ENCODE data around the gene TACR3. TPM values are rescaled to one million over a fixed set of nuclear protein-coding genes. Genes with fewer than 3 reads are reported as not detected.

TACR3 gene, protein sequence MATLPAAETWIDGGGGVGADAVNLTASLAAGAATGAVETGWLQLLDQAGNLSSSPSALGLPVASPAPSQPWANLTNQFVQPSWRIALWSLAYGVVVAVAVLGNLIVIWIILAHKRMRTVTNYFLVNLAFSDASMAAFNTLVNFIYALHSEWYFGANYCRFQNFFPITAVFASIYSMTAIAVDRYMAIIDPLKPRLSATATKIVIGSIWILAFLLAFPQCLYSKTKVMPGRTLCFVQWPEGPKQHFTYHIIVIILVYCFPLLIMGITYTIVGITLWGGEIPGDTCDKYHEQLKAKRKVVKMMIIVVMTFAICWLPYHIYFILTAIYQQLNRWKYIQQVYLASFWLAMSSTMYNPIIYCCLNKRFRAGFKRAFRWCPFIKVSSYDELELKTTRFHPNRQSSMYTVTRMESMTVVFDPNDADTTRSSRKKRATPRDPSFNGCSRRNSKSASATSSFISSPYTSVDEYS
- total RNA-seq (2022; extraction: Qiagen RNA extraction): not detected in 5 replicates

DNA sequence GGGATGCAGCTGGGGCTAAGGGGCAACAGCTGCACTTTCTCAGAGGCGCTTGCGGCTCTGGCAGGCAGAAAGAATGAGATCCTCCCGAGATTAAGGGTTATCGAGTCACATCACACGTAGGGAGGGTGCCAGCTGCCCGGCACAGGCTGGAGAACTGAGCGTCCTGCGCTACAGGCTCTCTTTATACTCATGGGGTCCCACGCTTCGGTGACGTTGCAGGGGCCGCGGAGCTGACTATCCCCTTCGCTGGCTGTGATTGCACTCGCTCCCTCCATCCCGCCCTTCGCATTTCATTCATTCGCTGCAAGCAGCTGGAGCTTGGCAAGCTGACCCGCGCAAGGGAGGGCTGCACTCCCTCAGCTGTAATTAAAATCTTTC lies at the start of gene TACR3:
TSS of gene TACR3 (minus strand) at position 156 of the 378 bp plus-strand sequence. CDS start 310 bp downstream, outside the sequence.

All from A549 treated with Hydrocortisone at 1 μM for 4 hours (cell line).